HL-60 (cell line): ENCODE measurements around the gene ENDOG.
"Not testable (repeated sequence)": the region's sequence is repeated elsewhere in the genome, so short reads cannot be mapped to it uniquely, and the experiment has no call there.

Experiments used
- DNase-seq, 2 experiments: peaks; one replicate each; pipeline ENCODE4 v3.0.0-alpha.2; 2010 to 2020; ENCODE audit warnings: low read depth in 1 of 2, low spot score in 1 of 2
- H3K27ac ChIP-seq: fragments of 250-450 bp; sonication (Bioruptor Pico); replicated peaks from 2 replicates; pipeline ENCODE4 v1.5.1; 2020; ENCODE audit warnings: mild to moderate bottlenecking, moderate library complexity
- H3K27me3 ChIP-seq: fragments of 250-450 bp; sonication (Bioruptor Pico); 2 replicates; pipeline ENCODE4 v1.5.1; 2021; ENCODE audit warnings: mild to moderate bottlenecking, moderate library complexity; ENCODE audit not compliant: insufficient read depth, poor library complexity, severe bottlenecking
- H3K4me3 ChIP-seq: replicated peaks from 2 replicates; pipeline ENCODE4 v1.5.1; 2011; ENCODE audit warnings: mild to moderate bottlenecking, control low read depth, low read length; ENCODE audit not compliant: insufficient read depth
- CTCF ChIP-seq: IDR thresholded peaks from one replicate; pipeline ENCODE4 v1.5.1; 2011; ENCODE audit warnings: low read length, control low read depth, inconsistent platforms; ENCODE audit not compliant: insufficient read depth
- GABPA ChIP-seq: IDR thresholded peaks from 2 replicates; pipeline ENCODE4 v1.6.1; 2012; ENCODE audit warnings: low read depth
- POLR2AphosphoS5 ChIP-seq: IDR thresholded peaks from 2 replicates; pipeline ENCODE4 v1.6.1; 2012; ENCODE audit warnings: low read depth
- REST ChIP-seq: IDR thresholded peaks from 2 replicates; pipeline ENCODE4 v1.6.1; 2012; ENCODE audit warnings: low read depth; ENCODE audit not compliant: insufficient replicate concordance
- SPI1 ChIP-seq: IDR thresholded peaks from 2 replicates; pipeline ENCODE4 v1.6.1; 2012; ENCODE audit warnings: low read depth, mild to moderate bottlenecking, borderline replicate concordance

Gene ENDOG

GRCh38 chr9:128852646-128853045, 34.3 kb downstream of the ENDOG start:
- not testable (repeated sequence) for H3K27ac ChIP-seq, H3K4me3 ChIP-seq, DNase-seq, H3K27me3 ChIP-seq

- not testable (repeated sequence) for DNase-seq, H3K4me3 ChIP-seq, H3K27ac ChIP-seq, H3K27me3 ChIP-seq
Measured at GRCh38 chr9:128854454-128854853, 36.2 kb downstream of the ENDOG start.

GRCh38 chr9:128858476-128858875, 40.2 kb downstream of the ENDOG start:
- H3K4me3 ChIP-seq, H3K27ac ChIP-seq, DNase-seq, H3K27me3 ChIP-seq: not testable (repeated sequence)

GRCh38 chr9:128860937-128861336, 42.6 kb downstream of the ENDOG start:
- TF ChIP-seq GABPA: no peak
- no peak for TF ChIP-seq CTCF
- TF ChIP-seq REST: no peak
- TF ChIP-seq POLR2AphosphoS5: no peak
- no peak for TF ChIP-seq SPI1
- Histone ChIP-seq H3K27me3 (no peaks in the 10 kb centered on the region), H3K27ac (no peak overlapping the region), H3K4me3 (no peak overlapping the region)
- DNase-seq: no peak

- Histone ChIP-seq H3K27ac (no peak overlapping the region), H3K4me3 (no peak overlapping the region)
- no peak for DNase-seq
Measured at GRCh38 chr9:128861501-128861900, 43.2 kb downstream of the ENDOG start.

More at GRCh38 chr9:128861501-128861900, 43.2 kb downstream of the ENDOG start:
- no peak for TF ChIP-seq CTCF
- TF ChIP-seq GABPA: no peak
- no peak for TF ChIP-seq SPI1
- TF ChIP-seq REST: no peak
- TF ChIP-seq POLR2AphosphoS5: no peak
- H3K27me3 ChIP-seq: no peaks in the 10 kb centered on the region
